PC-9 (cell line): Measurements from ENCODE around the gene LRRD1.

Experiments
- EZH2 ChIP-seq: fragments of 200-600 bp; sonication (generic); IDR thresholded peaks from 2 replicates; pipeline ENCODE4 v1.8.0; 2017; ENCODE audit warnings: antibody characterized with exemption, low read depth
- TF ChIP-seq, protein P1 (sequence below): fragments of 200-600 bp; sonication (generic); conservative IDR thresholded peaks from 2 replicates; pipeline ENCODE4 v1.6.1; 2017; ENCODE audit warnings: mixed run types, antibody characterized with exemption, mild to moderate bottlenecking, moderate library complexity

DNA sequence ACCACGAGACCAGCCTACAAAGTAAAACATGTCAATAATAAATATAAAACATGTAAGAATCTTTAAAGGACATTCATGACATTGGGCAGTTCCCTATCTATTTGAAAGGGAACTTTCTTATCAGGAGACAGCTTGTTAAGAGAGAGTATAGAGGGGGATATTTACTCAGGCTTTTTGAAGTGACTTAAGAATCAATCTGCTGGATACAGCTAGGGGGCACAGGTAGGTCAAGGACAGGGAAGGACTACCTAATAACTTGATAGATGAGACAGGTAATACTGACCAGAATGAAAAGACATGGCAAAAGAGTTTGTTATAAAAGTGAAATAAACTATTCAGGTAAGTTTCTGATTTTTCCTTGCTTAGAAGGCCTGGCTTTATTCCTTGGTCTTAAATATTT lies 21.8 kb upstream of the LRRD1 start:
- TF ChIP-seq, protein P1, sequence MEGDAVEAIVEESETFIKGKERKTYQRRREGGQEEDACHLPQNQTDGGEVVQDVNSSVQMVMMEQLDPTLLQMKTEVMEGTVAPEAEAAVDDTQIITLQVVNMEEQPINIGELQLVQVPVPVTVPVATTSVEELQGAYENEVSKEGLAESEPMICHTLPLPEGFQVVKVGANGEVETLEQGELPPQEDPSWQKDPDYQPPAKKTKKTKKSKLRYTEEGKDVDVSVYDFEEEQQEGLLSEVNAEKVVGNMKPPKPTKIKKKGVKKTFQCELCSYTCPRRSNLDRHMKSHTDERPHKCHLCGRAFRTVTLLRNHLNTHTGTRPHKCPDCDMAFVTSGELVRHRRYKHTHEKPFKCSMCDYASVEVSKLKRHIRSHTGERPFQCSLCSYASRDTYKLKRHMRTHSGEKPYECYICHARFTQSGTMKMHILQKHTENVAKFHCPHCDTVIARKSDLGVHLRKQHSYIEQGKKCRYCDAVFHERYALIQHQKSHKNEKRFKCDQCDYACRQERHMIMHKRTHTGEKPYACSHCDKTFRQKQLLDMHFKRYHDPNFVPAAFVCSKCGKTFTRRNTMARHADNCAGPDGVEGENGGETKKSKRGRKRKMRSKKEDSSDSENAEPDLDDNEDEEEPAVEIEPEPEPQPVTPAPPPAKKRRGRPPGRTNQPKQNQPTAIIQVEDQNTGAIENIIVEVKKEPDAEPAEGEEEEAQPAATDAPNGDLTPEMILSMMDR, result no peak; the same call in 1 of the 2 replicates
- no peak for TF ChIP-seq EZH2
